ENCODE data around the gene CBR4. TPM values are rescaled to one million over a fixed set of nuclear protein-coding genes. Genes with fewer than 3 reads are reported as not detected.

Gene CBR4
- total RNA-seq, 1 donor from 2014 or later = 11.6 TPM

DNA sequence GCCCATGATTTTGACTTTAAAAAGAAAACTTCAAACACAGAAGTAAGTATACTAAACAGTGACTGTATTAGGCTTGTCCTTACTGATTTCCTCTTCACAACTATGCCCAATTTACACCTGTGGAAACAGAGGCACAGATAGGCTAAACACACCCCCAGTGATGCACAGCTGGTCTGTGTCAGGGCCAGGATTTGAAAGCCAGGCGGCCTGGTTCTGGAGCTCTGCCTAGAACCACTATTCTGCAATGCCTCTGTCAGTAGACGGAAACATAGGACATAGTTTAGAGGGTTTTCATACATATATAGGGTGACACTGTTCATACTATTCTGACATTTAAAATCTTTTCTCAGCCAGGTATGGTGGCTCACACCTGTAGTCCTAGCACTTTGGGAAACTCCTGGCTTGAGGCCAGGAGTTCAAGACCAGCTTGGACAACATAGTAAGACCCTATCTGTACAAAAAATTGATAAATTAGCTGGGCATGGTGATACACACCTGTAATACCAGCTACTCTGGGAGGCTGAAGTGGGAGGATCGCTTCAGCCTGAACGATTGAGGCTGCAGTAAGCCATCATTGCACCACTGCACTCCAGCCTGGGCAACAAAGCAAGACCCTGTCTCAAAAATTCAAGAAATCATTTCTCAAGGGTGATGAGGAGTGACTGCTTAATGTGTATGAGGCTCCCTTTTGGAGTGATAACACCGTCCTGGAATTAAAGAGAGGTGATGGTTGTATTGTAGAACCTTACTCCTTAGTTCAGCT lies 23.0 kb upstream of the CBR4 start:
- no peak for ATAC-seq

DNA sequence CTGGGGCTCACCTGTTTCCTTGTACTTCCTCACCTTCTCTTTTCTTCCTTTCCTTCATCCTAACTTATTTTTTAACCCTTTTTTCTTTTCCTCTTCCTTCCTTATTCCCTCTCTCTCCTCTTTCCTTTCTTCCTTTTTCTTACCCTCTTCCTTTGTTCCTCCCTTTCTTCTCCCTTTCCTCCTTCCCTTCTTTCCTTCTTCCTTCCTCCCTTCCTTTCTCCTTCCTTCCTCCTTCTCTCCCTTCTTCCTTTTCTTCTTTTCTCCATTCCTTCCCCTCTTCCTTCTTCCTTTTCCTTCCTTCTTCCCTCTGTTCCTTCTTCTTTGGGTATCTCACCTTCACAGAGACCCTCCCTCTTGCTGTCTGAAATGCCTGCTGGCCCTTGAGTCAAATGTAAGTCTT lies 22.1 kb upstream of the CBR4 start:
- ATAC-seq = no peak

DNA sequence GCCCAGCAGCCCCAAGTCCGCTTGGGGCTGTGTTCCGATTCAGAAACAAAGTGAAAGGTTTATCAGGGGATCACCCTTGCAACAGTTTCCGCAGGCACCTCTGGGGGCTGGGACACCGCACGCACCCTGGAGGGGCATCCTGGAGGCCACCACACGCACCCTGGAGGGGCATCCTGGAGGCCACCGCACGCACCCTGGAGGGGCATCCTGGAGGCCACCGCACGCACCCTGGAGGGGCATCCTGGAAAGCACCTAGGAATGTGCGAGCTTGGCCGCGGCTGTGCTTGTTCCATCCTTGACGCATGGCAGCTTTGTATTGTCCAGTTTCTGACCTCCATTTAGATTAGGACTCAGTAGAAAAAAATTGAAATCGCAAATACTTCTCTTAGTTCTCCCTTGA lies 21.3 kb upstream of the CBR4 start:
- ATAC-seq = no peak

DNA sequence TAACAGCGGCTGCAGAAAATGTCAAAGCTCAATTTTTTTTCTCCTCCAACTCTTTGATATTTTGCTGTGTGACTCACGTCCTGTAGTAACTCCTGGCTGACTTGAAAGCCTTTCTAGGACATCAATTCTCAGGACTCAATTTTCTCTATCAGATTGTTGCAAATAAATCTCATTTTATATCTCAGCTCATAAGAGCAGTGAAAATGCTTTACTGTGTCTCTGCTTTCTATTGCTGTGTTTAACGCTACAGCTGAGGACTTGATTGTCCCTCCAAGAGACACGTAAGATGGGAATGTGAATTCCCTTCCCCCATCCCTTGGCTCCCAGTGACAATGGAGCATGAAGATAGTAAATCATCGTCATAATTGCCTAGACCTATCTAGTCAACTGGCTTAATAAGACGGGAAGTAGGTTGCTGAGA lies 20.5 kb upstream of the CBR4 start:
- ATAC-seq = no peak

DNA sequence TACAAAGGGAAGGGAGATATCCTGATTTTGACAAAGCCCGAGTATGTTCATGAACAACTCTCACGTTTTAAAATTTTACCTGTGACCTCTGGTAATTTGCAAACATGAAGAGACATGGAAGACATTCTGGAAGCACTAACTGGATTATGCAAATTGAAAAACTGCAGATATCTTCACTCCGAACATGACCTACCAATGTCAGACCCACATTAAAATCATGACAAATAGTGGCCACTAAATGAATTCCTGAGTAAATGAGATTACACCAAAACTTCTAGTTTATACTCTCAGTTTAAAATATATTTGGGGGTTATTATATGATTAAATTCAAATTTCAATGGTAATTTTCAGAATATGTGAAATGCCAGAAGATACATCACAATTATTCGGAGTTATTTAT lies 19.9 kb upstream of the CBR4 start:
- ATAC-seq = no peak

DNA sequence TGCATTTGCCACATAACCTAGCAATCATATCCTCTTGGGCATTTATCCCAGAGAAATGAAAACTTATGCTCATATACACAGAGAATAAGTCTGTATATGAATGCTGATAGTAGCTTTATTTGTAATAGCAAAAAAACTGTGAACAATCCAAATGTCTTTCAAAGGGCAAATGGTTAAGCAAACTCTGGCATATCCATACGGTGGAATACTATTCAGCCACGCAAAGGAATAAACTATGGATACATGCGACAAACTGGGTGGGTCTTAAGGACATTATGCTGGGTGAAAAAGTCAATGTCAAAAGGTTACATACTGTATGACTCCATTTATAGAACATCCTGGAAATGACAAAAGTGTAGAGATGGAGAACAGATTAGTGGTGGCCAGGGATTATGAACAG lies 17.6 kb upstream of the CBR4 start:
- no peak for ATAC-seq

DNA sequence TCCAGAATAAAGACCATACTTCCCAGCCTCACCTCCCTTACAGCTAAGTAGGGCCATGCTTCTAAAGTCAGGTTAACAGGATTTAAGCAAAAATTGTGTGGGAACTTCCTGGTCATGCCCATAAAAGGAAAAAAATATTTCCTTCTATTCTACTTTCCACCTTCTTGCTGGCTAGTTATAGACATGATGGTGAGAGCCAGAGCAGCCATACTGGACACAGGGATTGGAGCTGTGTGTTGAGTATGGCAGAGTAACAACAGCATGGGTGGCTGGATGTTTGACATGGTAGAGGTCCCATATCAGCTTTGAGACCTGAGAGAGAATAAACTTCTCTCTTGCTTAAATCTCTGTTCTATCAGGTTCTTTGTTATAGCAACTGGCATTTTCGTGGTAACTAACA lies 15.1 kb upstream of the CBR4 start:
- no peak for ATAC-seq

DNA sequence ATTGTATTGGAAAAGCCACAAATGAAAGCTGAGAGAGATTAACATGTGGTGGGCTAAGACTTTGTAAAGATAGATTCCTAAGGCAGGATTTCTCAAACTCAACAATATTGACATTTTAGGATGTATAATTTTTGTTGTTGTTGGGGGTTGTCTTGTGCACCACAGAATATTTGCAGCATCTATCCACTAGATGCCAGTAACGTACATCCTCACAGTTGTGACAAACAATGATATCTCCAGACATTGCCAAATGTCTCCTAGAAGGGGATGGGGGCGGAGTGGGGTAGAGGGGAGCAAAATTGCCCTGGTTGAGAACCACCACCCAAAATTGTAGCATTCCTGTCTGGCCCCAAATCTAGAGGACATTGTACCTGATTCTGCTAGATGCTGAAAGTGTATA lies 14.7 kb upstream of the CBR4 start:
- peak; percentile 70 for ATAC-seq

DNA sequence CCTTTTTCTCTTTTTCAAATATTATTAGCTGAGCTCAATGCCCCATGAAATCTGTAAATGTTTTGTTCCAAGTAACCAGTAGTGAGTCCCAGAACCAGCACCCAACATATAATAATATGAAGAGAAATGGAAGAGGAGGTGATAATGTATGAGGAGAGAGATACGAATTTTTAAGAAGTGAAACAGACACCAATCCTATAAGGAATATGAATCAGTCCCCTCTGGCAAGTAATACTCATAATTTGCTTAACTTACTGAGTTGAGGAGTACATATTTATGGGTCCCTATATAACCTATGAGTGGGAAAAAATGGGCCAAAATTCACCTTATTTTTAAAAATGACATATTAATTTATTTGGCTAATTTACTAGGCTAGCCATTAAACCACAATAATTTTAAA lies 8.4 kb upstream of the CBR4 start:
- no peak for ATAC-seq

DNA sequence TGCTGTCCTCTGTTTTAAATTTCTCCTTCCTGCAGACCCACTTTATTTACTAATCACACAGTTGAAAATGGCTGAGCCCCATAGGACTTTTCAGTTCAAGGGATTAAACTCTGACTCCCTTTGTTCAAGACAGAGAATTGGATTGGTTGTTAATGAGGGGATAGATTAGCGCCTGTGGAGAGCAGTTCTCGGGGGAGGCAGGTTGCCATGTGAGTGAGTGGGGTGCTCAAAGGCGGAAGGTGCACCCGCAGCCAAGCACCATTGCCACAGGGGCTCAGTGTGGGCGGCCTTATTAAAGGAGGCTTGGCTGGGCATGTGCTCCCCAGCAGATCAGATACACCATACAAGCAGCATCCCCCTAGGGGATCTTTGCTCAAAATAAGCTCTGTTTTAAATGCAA lies 7.9 kb upstream of the CBR4 start:
- no peak for ATAC-seq

DNA sequence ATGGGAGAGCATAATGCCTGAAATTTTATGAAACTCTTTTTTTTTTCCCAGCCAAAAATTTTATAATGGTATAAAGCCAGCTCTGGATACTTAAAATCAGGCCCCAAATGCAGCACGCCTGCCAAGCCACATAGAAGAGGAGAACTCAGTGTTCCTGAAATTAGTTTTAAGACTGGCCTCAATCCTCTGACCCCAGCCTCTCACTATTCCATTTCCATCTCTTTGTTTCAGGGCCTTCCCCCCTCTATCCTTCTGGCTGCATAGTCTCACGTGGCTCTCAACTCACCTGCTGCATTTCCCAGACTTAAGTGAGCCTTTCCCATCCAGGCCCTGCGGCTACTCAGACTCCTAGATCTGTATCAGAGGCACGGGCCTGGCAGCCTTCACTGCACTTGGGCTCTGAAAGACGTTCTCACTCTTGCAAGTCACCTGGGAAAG lies 5.2 kb upstream of the CBR4 start:
- no peak for ATAC-seq

DNA sequence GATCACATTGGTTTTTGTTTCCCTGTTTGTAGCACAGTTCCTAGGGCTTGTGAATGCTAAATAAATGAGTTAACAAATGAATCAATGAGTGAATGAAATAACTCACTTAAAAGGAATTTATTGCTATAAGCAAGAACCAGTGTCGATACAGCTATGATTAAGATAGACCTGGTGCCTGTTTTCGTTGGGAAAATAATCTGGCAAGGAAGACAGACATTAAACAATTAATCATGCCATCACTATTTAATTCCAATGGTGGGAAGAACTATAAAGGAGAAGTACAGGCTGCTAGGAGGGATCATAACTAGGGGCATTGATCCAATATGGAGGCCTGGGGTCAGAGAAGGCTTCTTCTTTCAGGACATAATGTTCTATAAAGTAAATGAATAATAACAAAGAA lies 4.5 kb upstream of the CBR4 start:
- ATAC-seq = no peak

DNA sequence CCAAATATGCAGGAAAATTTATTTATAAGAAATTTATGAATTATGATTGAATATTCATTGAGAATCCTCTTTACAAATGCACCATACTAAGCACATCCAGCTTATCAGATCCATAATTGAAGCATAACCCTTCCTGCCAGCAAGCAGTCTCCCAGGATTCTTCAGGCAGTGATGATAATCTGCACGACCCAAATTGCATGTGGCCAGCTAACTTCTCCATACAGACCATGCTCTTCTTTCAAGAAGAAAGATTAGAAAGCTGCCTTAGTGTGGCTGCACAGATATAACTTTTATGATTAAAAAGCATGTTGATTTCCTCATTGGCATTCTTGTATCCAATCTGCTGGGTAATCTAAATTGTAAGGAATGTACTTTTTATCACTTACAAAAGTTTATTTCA lies 3.3 kb upstream of the CBR4 start:
- no peak for ATAC-seq

DNA sequence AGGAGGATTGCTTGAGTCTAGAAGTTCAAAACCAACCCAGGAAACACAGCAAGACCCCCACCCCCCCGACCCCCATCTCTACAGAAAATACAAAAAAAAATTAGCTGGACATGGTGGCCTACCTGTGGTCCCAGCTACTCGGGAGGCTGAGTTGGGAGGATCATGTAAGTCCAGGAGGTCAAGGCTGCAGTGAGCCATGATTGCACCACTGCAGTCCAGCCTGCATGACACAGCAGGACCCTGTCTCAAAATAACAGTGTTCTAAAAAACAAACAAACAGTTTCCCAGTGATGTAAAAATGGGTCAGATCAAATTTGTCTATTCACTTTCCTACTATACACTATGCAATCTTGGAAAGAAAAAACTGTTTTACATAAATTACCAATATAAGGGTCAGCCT lies 2.0 kb upstream of the CBR4 start:
- no peak for ATAC-seq

DNA sequence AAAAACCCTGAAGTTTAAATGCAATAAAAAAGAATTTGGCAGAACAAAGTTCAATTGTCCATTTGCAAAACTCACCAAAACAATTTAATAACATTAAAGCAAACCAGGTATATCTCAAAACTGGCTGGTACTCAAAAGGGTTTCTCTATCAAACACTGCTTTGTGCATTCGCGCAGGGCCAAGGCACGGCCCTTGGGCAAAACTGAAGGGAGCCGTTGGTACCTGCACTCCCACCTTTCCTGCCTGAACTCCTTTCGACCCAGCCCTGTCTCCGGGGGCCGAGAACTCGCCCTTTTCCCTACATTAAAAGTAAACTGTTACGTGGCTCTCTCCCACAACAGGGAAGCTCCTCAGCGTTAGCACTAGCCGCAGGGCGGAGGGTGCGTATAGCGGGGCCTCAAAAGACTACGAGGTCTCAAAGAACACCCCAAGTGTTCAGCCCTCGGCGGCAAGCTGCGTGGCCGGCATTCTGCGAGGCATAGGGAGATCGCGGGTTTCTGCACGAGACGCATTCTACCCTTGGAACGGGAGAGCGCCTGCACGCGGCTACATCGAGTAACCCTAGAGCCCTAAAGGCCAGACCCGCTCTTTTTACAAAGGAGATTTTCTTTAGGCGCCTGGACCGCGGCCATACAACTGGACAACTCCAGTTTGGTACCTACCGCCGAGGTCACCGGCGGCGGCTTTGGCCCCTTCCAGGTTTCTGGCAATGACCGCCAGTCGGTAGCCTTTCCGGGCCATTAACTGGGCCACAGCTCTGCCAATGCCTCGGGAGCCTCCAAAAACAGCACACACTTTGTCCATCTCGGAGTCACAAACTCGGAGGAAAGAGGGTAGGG lies 550 bp downstream of the CBR4 start:
- peak; percentile 68 for ATAC-seq

DNA sequence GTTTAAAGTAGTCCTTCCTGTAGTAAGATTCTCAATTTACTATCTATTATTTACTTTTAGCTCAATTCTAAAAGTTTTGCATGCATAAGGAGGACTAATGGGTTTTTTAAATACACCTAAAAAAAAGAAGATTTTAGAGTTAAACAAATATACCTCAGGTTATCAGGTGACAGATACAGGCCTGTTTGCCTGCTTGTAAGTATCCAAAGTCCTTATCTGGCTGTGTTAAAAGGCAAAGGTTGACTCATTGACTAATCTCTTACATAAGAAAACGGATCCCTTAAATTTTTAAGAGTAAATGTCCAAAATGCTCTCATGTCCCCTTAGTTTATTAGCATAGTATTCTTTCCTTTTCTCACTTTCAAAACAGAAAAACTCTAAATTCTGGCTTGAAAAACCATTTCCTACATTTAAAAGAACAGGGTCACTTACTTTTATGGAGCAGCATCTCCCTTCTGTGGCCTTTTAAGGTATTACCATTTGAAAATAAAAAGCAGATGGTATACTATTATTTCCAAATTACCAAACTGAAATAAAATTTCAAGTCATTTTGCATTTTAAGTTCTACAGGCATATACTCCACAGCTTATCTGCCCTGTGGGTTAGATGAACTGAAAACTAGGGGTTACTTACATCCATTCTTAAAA lies 4.5 kb downstream of the CBR4 start:
- no peak for ATAC-seq

DNA sequence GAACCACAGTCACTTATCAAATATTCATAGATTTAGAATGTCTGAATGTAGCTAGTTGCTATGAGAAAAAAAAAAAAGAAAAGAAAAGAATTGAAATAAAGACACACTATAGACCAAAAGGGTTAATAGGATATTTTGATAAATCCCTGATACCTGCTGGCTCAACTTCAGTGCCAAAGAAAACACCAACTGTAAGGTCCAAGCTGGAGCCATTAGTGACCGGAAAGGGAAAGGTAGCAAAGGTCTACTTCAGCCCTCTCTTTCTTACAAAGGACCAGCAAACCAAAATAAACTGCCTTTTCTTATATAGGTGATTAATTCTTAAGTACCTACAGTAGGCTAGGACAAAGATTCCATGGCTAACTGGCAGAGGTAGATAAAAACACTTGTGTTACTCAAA lies 9.7 kb downstream of the CBR4 start:
- ATAC-seq = no peak

DNA sequence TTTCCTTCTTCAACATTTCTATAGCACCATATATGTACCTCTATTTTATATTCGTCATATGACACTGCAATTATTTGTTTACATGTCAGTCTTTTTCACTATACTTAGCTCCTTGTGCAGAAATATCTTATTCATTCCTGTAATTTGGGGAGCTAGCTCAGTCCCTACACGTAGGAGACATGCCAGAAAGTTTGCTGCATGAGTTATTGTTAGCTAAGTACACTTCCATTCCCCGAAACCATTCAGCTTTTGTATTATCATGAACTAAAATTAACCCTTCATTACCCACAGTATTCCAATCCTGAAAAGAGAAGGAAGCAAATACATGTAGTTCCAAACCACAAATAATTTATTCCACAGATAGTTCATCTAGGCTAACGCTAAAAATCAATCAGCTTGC lies 10.2 kb downstream of the CBR4 start:
- ATAC-seq = no peak

DNA sequence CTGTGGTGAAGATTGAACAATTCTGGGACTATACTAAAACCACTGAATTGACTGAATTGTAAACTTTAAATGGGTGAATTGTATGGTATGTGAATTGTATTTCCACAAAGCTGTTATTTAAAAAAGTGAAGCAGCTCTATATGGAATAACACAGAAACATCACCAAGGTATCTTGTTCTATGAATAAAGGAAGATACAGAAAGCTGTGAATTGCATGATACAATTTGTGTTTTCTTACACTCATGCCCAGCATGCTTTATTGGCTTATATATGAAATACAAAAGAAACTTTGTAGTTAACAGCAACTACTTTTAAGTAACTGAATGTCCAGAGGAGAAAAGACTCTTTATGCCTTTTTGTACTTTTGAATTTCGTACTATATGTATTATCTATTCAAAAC lies 11.5 kb downstream of the CBR4 start:
- no peak for ATAC-seq

DNA sequence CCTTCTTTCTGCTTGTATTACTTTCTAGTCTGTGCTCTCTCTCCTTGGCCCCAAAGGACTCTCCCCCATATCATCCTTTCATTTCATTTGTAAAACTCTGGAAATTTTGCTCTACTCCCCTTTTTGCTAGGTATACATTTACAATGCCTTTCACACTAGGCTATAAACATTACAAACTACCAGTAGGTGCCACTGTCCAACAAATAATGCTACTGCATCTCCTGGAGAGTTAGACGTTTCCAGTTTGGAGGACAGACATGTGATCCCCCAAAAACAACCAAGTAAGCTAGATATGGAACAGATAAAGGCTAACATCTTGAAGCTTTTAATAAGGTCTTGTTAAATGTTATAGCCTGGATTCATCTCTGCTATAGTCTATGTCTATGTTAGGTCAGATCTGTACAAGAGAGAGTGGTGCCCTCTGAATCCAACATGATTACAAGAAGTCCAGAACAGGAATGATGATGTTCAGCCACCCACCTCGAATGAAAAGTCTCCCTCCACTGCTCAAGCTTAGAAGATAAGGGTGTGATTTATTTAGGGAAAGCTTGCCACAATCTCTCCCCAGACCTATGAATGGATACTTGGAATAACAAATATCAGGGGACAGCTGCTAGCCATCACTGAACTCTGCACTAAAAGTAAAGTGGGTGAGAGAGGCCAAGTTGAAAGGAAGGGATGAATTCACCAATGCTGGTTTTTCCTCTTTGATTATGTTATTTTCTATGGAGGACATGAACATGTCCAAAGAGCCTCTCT lies 14.3 kb downstream of the CBR4 start:
- ATAC-seq = peak; percentile 18

DNA sequence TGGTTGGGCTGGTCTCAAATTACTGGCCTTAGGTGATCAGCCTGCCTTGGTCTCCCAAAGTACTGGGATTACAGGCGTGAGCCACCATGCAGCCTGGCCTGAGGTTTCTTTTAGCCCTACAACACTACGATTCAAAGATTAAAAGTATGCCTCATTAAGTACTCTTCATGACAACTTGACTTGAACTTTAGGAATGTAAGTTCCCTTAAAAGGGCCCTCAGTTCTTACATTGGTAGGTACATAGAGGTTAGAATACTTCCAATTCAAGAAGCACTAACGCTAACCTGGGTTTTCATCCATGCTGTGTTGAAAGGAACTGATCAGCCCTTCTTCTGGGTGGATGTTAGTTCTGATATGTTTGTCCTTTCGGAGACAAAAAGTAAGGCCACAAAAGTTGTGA lies 15.1 kb downstream of the CBR4 start:
- ATAC-seq = no peak

DNA sequence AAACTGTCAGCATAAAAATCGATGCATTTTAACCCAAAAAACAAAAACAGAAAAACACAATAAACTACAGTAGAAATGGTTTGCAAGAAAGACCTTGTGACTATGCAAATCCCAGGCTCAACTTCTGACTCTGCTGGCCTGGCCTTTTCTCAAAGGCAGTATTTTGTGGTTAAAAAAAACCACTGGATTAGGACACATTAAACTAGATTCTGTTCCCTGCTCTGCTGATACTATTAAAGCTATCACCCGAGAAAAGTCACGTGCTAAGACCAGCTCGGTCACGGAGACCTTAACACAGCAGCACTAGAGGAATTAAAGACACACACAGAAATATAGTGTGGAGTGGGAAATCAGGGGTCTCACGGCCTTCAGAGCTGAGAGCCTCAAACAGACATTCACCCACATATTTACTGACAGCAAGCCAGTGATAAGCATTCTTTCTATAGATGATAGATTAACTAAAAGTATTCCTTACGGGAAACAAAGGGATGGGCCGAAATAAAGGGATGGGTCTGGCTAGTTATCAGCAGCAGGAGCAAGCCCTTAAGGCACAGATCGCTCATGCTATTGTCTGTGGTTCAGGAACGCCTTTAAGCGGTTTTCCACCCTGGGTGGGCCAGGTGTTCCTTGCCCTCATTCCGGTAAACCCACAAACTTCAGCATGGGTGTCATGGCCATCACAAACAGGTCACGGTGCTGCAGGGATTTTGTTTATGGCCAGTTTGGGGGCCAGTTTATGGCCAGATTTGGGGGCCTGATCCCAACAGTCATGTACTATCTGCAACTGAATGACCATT lies 16.1 kb downstream of the CBR4 start:
- no peak for ATAC-seq
